ENCODE results near the gene STAT3. TPM values are rescaled to one million over a fixed set of nuclear protein-coding genes. Genes with fewer than 3 reads are reported as not detected.

STAT3 gene
- total and polyA plus RNA-seq, 9 of the 15 experiments (the other 6 are each of a cell fraction or from before 2014, with no cell fraction given), result 90.0 to 179 (median 114) TPM

DNA sequence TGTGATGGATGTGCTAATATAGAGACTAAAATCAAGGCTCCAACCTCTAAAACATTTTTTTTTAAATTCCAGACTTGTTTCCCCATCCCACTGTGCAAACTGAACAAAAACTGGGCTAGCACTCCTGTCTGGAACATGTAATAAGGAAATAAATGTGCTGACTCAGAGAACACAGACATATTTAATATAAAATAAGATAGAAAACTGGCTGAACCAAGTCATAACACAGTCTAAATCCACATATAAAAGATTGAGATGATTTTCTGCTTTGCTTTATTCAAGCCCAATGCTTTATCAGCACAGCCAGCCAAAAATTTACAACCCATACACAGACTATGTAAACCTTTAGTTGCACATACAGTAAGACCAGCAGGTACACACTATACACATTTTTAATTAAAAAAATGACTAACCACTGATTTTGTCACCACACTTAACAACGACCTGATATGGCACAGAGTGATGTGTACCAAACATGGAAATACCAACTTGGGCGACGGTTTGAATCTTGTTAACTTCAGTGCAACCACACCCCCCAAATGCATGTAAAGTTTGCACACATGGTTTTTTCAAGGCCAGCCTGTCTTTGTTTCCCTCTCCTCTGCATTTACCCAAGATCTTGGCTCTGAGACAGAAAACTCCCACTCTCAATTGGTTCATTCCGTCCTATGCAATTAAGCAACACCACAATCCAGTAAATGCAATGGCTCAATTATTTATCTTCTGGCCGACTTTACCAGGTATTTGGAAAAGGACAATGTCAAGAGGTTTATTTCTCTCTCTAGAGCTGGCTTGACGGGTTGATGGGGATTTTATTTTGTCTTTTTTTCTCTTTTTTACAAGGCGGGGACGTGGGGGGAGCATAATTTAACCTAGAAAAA, 1.2 kb downstream of the STAT3 start:
- TSS peak; percentile 46 for BruUV-seq (replicated peaks)
- 1% methylated on average over 8 of the region's 8 CpGs for WGBS (ENCODE audit: insufficient coverage, low coverage, missing lambda C conversion rate)
- H3K4me1 ChIP-seq (replicated peaks in 1 of 2; ENCODE audit: control insufficient read depth in 2 of 2, insufficient read depth in 2 of 2, low read length in 2 of 2), result peaks cover 8 to 17% of the 10 kb centered on the region in 2 experiments
- H3K27me3 ChIP-seq (ENCODE audit: control insufficient read depth in 2 of 2, insufficient read depth in 2 of 2, low read length in 2 of 2), result no peaks in the 10 kb centered on the region
- H3K36me3 ChIP-seq (ENCODE audit: control insufficient read depth, insufficient read depth, low read length), result peaks cover 18% of the 10 kb centered on the region; the same call in 1 of the 3 replicates
- H3K27ac ChIP-seq (ENCODE audit: extremely low read depth, low read depth, low read length), result peak overlapping the region; percentile 90
- peak overlapping the region; percentile 57; the same call in 1 of the 2 replicates for H2AFZ ChIP-seq (ENCODE audit: low read depth, low read length)
- FAIRE-seq, result peak; percentile 67
- intact Hi-C loops (cut with micrococcal nuclease) (loop anchor here (5.0 kb wide), 1 partner anchor 65 kb away; no protein-coding TSS in a partner anchor), in situ Hi-C loops (cut with MboI) (no loop called here)
- H3K9me1 ChIP-seq (ENCODE audit: control insufficient read depth, insufficient read depth, low read length), result no peaks in the 10 kb centered on the region
- peaks cover 53% of the 10 kb centered on the region for H3K79me2 ChIP-seq (ENCODE audit: control insufficient read depth, insufficient read depth, low read length)
- peak overlapping the region; percentile 91 for H3K4me3 ChIP-seq
- POLR2A ChIA-PET, result interaction anchor here (1.0 to 2.0 kb wide), 3 partner anchors 8 to 12 kb away, joined by 3 to 6 read pairs (median 4); no protein-coding TSS in a partner anchor
- H3K9ac ChIP-seq (ENCODE audit: insufficient read depth in 1 of 2, low read depth in 2 of 2, low read length in 2 of 2), result peak overlapping the region; percentile 87 to 98; a peak in 3 of 4 replicates
- DNase-seq (ENCODE audit: extremely low read depth in 1 of 4, low spot score in 3 of 4), result peak in 2 of 4 experiments; percentile 27 to 49
- CTCF ChIA-PET (ENCODE audit: low intra/inter-chr PET ratio), result no interaction called here
- no peak for ATAC-seq
- no peaks in the 10 kb centered on the region for H3K9me3 ChIP-seq (replicated peaks; ENCODE audit: control insufficient read depth, insufficient read depth, low read depth, low read length)
- H3K4me2 ChIP-seq (ENCODE audit: insufficient read depth, low read length), result peak overlapping the region; percentile 91
- H4K20me1 ChIP-seq (replicated peaks; ENCODE audit: control insufficient read depth, insufficient read depth, low read length), result peaks cover 6% of the 10 kb centered on the region; the same call in 1 of the 2 replicates
- TF ChIP-seq PHF20 (IDR thresholded peaks at IDR 0.05; ENCODE audit: partially characterized antibody) (no peak), BRD4 (IDR thresholded peaks at IDR 0.05) (0 out of 2 replicates have a peak, but pooled peaks have one; percentile 62), BDP1 (IDR thresholded peaks at IDR 0.05; ENCODE audit: insufficient read depth, insufficient read length) (no peak), HNRNPUL1 (IDR thresholded peaks at IDR 0.05; ENCODE audit: low read length) (no peak), MAFF (IDR thresholded peaks at IDR 0.05; ENCODE audit: low read length) (peak; percentile 63), SMARCC2 (IDR thresholded peaks at IDR 0.05; ENCODE audit: low read depth) (no peak), ESRRB (CRISPR knock-in tag; IDR thresholded peaks at IDR 0.05; ENCODE audit: borderline replicate concordance) (no peak), HNRNPLL (IDR thresholded peaks at IDR 0.05; ENCODE audit: low read depth, low read length, poor library complexity, severe bottlenecking) (no peak), TRIM24 (IDR thresholded peaks at IDR 0.05) (no peak), STAT5A (IDR thresholded peaks at IDR 0.05; ENCODE audit: borderline replicate concordance, low read length) (no peak)
- TF ChIP-seq, protein P1, sequence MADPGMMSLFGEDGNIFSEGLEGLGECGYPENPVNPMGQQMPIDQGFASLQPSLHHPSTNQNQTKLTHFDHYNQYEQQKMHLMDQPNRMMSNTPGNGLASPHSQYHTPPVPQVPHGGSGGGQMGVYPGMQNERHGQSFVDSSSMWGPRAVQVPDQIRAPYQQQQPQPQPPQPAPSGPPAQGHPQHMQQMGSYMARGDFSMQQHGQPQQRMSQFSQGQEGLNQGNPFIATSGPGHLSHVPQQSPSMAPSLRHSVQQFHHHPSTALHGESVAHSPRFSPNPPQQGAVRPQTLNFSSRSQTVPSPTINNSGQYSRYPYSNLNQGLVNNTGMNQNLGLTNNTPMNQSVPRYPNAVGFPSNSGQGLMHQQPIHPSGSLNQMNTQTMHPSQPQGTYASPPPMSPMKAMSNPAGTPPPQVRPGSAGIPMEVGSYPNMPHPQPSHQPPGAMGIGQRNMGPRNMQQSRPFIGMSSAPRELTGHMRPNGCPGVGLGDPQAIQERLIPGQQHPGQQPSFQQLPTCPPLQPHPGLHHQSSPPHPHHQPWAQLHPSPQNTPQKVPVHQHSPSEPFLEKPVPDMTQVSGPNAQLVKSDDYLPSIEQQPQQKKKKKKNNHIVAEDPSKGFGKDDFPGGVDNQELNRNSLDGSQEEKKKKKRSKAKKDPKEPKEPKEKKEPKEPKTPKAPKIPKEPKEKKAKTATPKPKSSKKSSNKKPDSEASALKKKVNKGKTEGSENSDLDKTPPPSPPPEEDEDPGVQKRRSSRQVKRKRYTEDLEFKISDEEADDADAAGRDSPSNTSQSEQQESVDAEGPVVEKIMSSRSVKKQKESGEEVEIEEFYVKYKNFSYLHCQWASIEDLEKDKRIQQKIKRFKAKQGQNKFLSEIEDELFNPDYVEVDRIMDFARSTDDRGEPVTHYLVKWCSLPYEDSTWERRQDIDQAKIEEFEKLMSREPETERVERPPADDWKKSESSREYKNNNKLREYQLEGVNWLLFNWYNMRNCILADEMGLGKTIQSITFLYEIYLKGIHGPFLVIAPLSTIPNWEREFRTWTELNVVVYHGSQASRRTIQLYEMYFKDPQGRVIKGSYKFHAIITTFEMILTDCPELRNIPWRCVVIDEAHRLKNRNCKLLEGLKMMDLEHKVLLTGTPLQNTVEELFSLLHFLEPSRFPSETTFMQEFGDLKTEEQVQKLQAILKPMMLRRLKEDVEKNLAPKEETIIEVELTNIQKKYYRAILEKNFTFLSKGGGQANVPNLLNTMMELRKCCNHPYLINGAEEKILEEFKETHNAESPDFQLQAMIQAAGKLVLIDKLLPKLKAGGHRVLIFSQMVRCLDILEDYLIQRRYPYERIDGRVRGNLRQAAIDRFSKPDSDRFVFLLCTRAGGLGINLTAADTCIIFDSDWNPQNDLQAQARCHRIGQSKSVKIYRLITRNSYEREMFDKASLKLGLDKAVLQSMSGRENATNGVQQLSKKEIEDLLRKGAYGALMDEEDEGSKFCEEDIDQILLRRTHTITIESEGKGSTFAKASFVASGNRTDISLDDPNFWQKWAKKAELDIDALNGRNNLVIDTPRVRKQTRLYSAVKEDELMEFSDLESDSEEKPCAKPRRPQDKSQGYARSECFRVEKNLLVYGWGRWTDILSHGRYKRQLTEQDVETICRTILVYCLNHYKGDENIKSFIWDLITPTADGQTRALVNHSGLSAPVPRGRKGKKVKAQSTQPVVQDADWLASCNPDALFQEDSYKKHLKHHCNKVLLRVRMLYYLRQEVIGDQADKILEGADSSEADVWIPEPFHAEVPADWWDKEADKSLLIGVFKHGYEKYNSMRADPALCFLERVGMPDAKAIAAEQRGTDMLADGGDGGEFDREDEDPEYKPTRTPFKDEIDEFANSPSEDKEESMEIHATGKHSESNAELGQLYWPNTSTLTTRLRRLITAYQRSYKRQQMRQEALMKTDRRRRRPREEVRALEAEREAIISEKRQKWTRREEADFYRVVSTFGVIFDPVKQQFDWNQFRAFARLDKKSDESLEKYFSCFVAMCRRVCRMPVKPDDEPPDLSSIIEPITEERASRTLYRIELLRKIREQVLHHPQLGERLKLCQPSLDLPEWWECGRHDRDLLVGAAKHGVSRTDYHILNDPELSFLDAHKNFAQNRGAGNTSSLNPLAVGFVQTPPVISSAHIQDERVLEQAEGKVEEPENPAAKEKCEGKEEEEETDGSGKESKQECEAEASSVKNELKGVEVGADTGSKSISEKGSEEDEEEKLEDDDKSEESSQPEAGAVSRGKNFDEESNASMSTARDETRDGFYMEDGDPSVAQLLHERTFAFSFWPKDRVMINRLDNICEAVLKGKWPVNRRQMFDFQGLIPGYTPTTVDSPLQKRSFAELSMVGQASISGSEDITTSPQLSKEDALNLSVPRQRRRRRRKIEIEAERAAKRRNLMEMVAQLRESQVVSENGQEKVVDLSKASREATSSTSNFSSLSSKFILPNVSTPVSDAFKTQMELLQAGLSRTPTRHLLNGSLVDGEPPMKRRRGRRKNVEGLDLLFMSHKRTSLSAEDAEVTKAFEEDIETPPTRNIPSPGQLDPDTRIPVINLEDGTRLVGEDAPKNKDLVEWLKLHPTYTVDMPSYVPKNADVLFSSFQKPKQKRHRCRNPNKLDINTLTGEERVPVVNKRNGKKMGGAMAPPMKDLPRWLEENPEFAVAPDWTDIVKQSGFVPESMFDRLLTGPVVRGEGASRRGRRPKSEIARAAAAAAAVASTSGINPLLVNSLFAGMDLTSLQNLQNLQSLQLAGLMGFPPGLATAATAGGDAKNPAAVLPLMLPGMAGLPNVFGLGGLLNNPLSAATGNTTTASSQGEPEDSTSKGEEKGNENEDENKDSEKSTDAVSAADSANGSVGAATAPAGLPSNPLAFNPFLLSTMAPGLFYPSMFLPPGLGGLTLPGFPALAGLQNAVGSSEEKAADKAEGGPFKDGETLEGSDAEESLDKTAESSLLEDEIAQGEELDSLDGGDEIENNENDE (IDR thresholded peaks at IDR 0.05; ENCODE audit: low read depth, low read length), result no peak
